Ectodermal cell (in vitro differentiated cells): Measurements from ENCODE around the gene ANKS1B.
"Not testable (repeated sequence)": the region's sequence is repeated elsewhere in the genome, so short reads cannot be mapped to it uniquely, and the experiment has no call there.

Experiments
- H3K27ac ChIP-seq: 2 replicates; pipeline ENCODE4 v1.7.0; 2013; ENCODE audit warnings: mild to moderate bottlenecking, low read depth, low read length; ENCODE audit not compliant: insufficient read depth, poor library complexity, severe bottlenecking
- H3K27me3 ChIP-seq: 2 replicates; pipeline ENCODE4 v1.7.0; 2013; ENCODE audit warnings: mild to moderate bottlenecking, low read length; ENCODE audit not compliant: insufficient read depth, control insufficient read depth, poor library complexity, severe bottlenecking
- H3K36me3 ChIP-seq: one replicate; pipeline ENCODE4 v1.7.0; 2013; ENCODE audit warnings: low read length; ENCODE audit not compliant: control insufficient read depth, insufficient read depth
- H3K4me1 ChIP-seq: one replicate; pipeline ENCODE4 v1.7.0; 2013; ENCODE audit warnings: low read length; ENCODE audit not compliant: control insufficient read depth, insufficient read depth
- H3K4me3 ChIP-seq: 2 replicates; pipeline ENCODE4 v1.7.0; 2013; ENCODE audit warnings: low read depth, low read length, control low read depth; ENCODE audit not compliant: insufficient read depth
- H3K9me3 ChIP-seq: 2 replicates; pipeline ENCODE4 v1.7.0; 2013; ENCODE audit warnings: mild to moderate bottlenecking, low read length, moderate library complexity; ENCODE audit not compliant: control insufficient read depth
- WGBS, 2 experiments: methylation state at CpG; one replicate each; pipeline ENCODE4 v1.1.7; 2013; ENCODE audit warnings: missing lambda C conversion rate in 2 of 2; 5-methylcytosine and 5-hydroxymethylcytosine counted together

ANKS1B gene

DNA sequence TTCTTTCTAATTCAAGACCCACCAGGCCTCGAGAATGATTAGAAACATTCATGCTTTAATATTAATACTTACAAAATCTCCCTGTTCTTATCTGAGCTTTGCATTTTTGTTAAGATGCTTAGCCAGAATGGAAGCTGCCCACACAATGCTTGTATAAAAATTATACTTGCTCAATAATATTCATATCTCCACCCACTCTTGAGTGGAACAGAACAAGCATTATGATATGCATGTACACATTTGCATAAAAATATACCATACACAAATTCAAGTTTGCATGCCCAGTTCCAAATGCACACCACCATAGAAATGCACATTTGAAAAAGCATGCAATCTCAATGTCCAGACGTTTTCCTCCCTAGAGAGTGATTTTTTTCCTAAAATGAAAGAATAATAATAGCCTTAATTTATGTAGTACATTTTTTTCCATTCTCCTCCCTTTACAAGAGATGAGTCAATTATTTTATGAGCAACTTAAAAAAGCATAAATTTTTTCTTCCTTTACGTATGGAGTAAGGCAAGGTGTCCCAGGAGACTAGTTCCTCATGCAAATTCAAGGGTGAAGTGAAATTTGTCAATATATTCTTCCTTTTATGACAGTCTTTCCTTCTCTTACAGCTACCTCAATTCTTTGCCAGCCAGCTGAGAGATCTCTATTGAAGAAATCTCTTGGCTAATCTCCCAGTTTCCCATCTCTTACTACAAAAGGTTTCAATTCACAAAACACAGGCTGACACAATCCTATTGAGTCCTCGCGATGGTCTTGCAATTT, 650.3 kb downstream of the ANKS1B start:
- Histone ChIP-seq H3K36me3 (no peaks in the 10 kb centered on the region), H3K27me3 (no peaks in the 10 kb centered on the region), H3K4me3 (no peak overlapping the region), H3K27ac (no peak overlapping the region), H3K9me3 (no peaks in the 10 kb centered on the region), H3K4me1 (no peaks in the 10 kb centered on the region)
- WGBS, 2 experiments, result 86 to 92% methylated on average over 4 to 5 of the region's 5 CpGs

DNA sequence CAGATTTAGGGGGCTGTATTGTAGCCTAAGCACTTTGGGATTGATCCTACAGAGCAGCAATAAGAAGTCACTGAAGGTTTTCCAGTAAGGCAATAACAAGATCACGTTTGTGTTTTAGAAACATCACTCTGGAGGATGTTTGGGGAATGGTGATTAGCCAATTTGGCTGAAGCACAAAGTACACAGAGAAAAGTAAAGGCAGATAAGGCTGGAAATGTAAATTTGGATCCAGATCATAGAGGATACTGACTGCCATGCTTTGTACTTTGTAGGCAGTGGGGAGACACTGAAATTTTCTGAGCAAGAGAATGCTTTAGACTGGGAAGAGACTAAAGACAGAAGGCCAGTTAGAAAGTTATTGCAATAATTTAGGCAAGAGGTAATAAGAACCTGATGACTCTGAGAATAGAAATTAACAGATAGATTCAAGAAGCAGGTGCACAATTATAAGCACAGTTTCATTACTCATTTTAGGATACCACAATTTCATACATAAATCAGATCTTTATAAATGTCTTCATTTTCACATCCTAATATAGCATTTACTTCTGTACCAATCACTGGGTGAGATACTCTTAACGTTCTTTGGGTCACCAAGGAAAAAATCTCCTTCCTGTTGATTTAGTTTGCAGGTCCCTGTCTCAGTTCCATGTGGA, 651.7 kb downstream of the ANKS1B start:
- Histone ChIP-seq H3K4me3 (no peak overlapping the region), H3K27ac (no peak overlapping the region), H3K27me3 (no peaks in the 10 kb centered on the region), H3K4me1 (no peaks in the 10 kb centered on the region), H3K9me3 (no peaks in the 10 kb centered on the region), H3K36me3 (no peaks in the 10 kb centered on the region)
- WGBS, 2 experiments, result 74 to 89% methylated on average over 2 of the region's 2 CpGs

DNA sequence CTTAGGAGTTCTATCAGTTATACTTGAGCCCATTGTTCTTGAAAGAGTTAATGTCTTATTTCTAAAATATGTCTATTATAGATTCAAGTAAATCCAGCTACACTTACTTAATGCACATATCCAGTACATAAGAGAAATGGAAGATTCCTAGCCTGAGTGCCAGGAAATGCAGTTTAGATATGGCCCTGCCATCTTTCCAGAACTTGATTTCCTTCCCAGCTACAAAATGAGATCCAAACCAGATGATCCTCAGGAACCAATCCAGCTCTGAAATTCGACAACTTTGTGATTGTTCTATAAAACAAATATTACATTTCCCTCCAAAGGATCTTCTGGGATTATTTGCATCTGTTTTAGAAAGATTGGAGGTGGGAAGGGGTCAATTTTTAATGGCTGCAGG, 654.5 kb downstream of the ANKS1B start:
- Histone ChIP-seq H3K27me3 (no peaks in the 10 kb centered on the region), H3K36me3 (no peaks in the 10 kb centered on the region), H3K4me1 (no peaks in the 10 kb centered on the region), H3K4me3 (no peak overlapping the region), H3K9me3 (no peaks in the 10 kb centered on the region), H3K27ac (no peak overlapping the region)
- 75 to 89% methylated on average over 1 of the region's 1 CpG for WGBS, 2 experiments

DNA sequence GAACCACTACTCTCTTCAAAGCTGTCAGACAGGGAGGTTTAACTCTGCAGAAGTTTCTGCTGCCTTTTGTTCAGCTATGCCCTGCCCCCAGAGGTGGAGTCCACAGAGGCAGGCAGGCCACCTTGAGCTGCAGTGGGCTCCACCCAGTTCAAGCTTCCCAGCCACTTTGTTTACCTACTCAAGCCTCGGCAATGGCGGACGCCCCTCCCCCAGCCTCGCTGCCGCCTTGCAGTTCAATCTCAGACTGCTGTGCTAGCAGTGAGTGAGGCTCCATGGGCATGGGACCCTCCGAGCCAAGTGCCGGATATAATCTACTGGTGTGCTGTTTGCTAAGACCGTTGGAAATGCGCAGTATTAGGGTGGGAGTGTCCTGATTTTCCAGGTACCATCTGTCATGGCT, 663.5 kb downstream of the ANKS1B start:
- 89 to 96% methylated on average over 9 of the region's 9 CpGs for WGBS, 2 experiments
- not testable (repeated sequence) for H3K36me3 ChIP-seq, H3K27me3 ChIP-seq, H3K4me1 ChIP-seq, H3K27ac ChIP-seq, H3K4me3 ChIP-seq, H3K9me3 ChIP-seq

DNA sequence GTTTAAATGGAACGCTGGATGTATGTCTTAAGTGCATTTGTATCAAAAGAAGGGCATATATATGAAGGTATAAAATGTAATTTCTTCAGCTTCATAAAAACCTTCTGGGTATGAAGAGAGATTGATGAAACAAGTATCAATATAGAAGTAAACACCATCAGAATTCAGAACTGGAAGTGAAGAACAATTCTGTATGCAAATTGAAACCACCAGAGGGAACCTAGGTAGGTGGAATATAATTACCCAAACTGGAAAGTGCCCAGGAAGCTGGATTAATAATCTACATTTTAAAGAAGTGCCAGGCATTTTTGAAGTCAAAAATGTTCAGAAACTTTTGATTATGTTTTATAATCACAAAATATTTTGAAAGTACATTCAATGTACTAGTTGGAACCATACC, 673.4 kb downstream of the ANKS1B start:
- Histone ChIP-seq H3K27me3 (no peaks in the 10 kb centered on the region), H3K27ac (no peak overlapping the region), H3K9me3 (no peaks in the 10 kb centered on the region), H3K4me1 (no peaks in the 10 kb centered on the region), H3K4me3 (no peak overlapping the region), H3K36me3 (no peaks in the 10 kb centered on the region)
- WGBS, 2 experiments, result 88 to 96% methylated on average over 1 of the region's 1 CpG

DNA sequence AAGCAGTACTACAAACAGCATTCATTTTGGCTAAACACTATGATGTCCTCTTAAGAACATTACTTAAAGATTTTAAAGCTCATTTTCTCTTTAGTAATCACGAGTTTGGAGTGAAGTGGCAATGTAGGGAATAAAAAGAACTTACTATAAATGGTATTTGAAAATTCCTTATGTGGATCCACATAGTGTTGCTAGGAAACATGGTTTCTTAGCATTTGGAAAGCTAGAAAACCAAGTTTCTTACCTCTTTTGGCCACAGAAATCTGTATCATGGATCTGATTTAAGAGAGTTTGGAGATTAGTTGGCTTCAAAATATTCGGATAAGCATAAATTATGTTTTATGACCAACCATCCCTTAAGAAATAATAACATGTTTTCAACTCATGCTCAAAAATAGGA, 674.9 kb downstream of the ANKS1B start:
- H3K9me3 ChIP-seq, result no peaks in the 10 kb centered on the region
- H3K4me1 ChIP-seq, result no peaks in the 10 kb centered on the region
- no peaks in the 10 kb centered on the region for H3K36me3 ChIP-seq
- H3K27me3 ChIP-seq, result no peaks in the 10 kb centered on the region
- no peak overlapping the region for H3K4me3 ChIP-seq
- 83 to 96% methylated on average over 1 to 2 of the region's 2 CpGs for WGBS, 2 experiments
- no peak overlapping the region for H3K27ac ChIP-seq

DNA sequence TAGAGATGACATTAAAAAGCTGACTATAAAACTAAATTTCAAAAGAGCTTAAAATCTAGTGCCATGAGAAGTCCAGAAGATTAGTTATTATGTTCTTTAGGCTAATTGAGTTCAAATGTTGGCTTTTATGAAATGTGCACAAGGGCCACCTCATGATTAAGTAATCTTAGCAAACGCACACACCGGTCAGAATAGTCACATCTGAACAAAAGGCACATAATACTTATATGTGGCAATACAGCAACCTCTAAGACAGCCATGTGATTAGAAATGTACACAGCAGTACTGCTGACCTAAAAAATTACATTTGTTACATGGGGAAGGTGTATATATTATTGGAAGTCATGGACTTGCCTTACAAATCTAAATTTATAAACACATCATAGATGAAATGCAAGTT, 681.9 kb downstream of the ANKS1B start:
- Histone ChIP-seq H3K9me3 (no peaks in the 10 kb centered on the region), H3K4me3 (no peak overlapping the region), H3K27ac (no peak overlapping the region), H3K36me3 (no peaks in the 10 kb centered on the region), H3K4me1 (no peaks in the 10 kb centered on the region), H3K27me3 (no peaks in the 10 kb centered on the region)
- 93 to 100% methylated on average over 2 of the region's 2 CpGs for WGBS, 2 experiments

DNA sequence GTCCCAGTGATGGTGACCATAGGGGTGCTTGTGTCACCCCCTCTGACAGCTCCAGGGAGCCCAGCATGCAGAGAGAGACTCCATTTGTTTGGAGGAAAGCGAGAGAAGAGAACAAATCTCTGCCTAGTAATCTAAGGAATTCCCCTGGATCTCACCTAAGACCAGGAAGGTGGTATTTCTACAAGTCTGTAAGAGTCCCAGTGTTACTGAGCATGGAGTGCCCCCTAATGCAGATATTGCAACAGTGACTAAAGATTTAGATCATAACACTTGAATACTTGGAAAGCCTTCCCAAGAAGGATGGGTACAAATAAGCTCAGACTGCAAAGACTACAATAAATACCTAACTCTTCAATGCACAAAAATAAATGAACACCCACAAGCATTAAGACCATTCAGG, 697.6 kb downstream of the ANKS1B start:
- Histone ChIP-seq H3K4me1 (peaks cover 12% of the 10 kb centered on the region), H3K27ac (no peak overlapping the region), H3K9me3 (no peaks in the 10 kb centered on the region), H3K36me3 (no peaks in the 10 kb centered on the region), H3K27me3 (no peaks in the 10 kb centered on the region), H3K4me3 (no peak overlapping the region)
- 80 to 85% methylated on average over 1 of the region's 1 CpG for WGBS, 2 experiments

DNA sequence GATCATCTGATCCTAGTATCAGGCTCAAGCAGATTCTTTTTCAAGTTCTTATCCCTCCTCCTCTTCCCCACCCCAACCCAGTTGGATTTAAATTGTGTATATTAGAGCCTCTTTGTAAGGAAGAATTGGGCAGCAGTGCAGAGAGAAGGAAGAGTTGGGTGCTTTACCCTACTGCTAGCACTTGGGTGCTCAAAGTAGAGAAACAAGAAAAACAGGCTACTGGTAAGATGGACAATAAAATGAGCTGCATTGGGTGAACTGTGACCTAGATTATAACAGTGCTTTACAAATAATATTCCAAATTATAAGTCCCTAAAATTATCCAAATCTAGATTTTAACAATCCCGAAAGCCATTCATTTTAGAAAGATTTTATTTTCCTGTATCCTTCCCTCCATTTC, 700.6 kb downstream of the ANKS1B start:
- H3K36me3 ChIP-seq, result no peaks in the 10 kb centered on the region
- WGBS, 2 experiments, result 88 to 95% methylated on average over 1 of the region's 1 CpG

DNA sequence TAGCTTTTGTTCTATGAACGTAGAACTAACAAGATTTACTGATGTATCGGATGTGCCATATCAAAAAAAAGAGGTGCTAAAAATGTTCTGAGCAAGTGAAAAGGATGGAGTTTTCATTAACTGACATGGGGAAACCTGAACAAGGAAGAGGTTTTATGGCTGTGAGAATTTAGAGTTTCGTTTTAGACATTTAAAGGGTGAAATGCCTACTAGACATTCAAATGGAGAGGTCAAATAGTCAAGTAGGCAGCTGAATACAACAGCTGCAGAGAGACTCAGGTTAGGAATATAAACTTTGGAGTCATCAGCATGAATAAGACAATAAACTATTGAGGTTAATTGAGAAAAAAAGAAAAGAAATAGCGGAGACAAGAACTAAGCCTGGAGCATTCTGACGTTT, 702.1 kb downstream of the ANKS1B start:
- WGBS, 2 experiments, result 54 to 63% methylated on average over 5 of the region's 5 CpGs

More for the DNA sequence above, 700.6 kb downstream of the ANKS1B start:
- H3K27me3 ChIP-seq, result no peaks in the 10 kb centered on the region
- no peak overlapping the region for H3K4me3 ChIP-seq
- no peak overlapping the region for H3K27ac ChIP-seq
- peaks cover 18% of the 10 kb centered on the region for H3K4me1 ChIP-seq
- no peaks in the 10 kb centered on the region for H3K9me3 ChIP-seq

More for the DNA sequence above, 702.1 kb downstream of the ANKS1B start:
- peaks cover 18% of the 10 kb centered on the region for H3K4me1 ChIP-seq
- H3K36me3 ChIP-seq, result no peaks in the 10 kb centered on the region
- no peaks in the 10 kb centered on the region for H3K27me3 ChIP-seq
- H3K27ac ChIP-seq, result no peak overlapping the region
- H3K4me3 ChIP-seq, result no peak overlapping the region
- no peaks in the 10 kb centered on the region for H3K9me3 ChIP-seq
